Measurements from ENCODE around the gene SMC4. TPM values are rescaled to one million over a fixed set of nuclear protein-coding genes. Genes with fewer than 3 reads are reported as not detected.

The SMC4 gene
- total and polyA plus RNA-seq, 5 donors from 2014 or later = 48.4 to 153 (median 55.9) TPM

GRCh38 chr3:160458151-160458550, 58.7 kb downstream of the SMC4 start:
- Histone ChIP-seq H3K4me3 (ENCODE audit: low read depth, low read length) (no peak overlapping the region), H3K27ac (ENCODE audit: insufficient read depth, low read length, poor library complexity, severe bottlenecking) (no peak overlapping the region), H3K9me3 (ENCODE audit: control insufficient read depth in 2 of 2, low read length in 2 of 2) (no peaks in the 10 kb centered on the region), H3K36me3 (ENCODE audit: control insufficient read depth, insufficient read depth, low read length) (no peaks in the 10 kb centered on the region), H3K4me1 (ENCODE audit: control insufficient read depth, insufficient read depth, low read length, poor library complexity, severe bottlenecking) (no peaks in the 10 kb centered on the region), H3K27me3 (ENCODE audit: control insufficient read depth, insufficient read depth, low read length) (peaks cover 1% of the 10 kb centered on the region)
- ATAC-seq (ENCODE audit: low read depth in 2 of 2) = no peak
- H3K36me3 Mint-ChIP-seq = no peaks in the 10 kb centered on the region
- no peak overlapping the region for H3K4me3 Mint-ChIP-seq
- peaks cover 0 to 2% (median 0%) of the 10 kb centered on the region in 4 donors for H3K4me1 Mint-ChIP-seq
- DNase-seq = no peak
- H3K27ac Mint-ChIP-seq = no peak overlapping the region
- H3K27me3 Mint-ChIP-seq = peaks cover 30% of the 10 kb centered on the region
- no peaks in the 10 kb centered on the region for H3K9me3 Mint-ChIP-seq

- H3K36me3 Mint-ChIP-seq = no peaks in the 10 kb centered on the region
- Histone ChIP-seq H3K9me3 (ENCODE audit: control insufficient read depth in 2 of 2, low read length in 2 of 2) (no peaks in the 10 kb centered on the region), H3K4me3 (ENCODE audit: low read depth, low read length) (no peak overlapping the region), H3K36me3 (ENCODE audit: control insufficient read depth, insufficient read depth, low read length) (no peaks in the 10 kb centered on the region), H3K27me3 (ENCODE audit: control insufficient read depth, insufficient read depth, low read length) (peaks cover 7% of the 10 kb centered on the region), H3K27ac (ENCODE audit: insufficient read depth, low read length, poor library complexity, severe bottlenecking) (no peak overlapping the region), H3K4me1 (ENCODE audit: control insufficient read depth, insufficient read depth, low read length, poor library complexity, severe bottlenecking) (no peaks in the 10 kb centered on the region)
- H3K27ac Mint-ChIP-seq = no peak overlapping the region
- peaks cover 0 to 2% (median 0%) of the 10 kb centered on the region in 4 donors for H3K4me1 Mint-ChIP-seq
- ATAC-seq (ENCODE audit: low read depth in 2 of 2) (no peak), DNase-seq (no peak)
- peaks cover 40% of the 10 kb centered on the region for H3K27me3 Mint-ChIP-seq
- H3K9me3 Mint-ChIP-seq = no peaks in the 10 kb centered on the region
- no peak overlapping the region for H3K4me3 Mint-ChIP-seq
Measured at GRCh38 chr3:160459450-160459970, 60.1 kb downstream of the SMC4 start.

DNA sequence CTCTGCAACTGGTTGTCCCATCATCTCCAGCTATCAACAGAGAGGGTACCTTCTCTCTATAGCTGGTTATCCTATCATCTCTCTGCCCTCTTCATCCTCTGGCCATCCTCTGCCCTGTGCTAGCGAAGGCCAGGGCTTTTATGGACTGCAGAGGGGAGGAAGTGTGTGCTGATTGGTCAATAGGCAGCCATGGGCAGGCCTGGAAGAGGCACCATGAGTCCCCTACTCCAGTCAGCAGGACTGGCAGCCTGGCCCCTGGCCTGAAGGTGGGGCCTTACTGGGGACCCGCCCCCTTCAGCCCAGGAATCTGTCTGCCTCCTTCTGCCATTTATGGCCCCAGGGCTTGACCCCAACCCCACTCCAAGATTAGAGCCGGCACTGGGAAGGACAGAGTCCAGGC, 60.6 kb downstream of the SMC4 start:
- ATAC-seq (ENCODE audit: low read depth in 2 of 2) (no peak), DNase-seq (no peak)
- Histone ChIP-seq H3K4me1 (ENCODE audit: control insufficient read depth, insufficient read depth, low read length, poor library complexity, severe bottlenecking) (no peaks in the 10 kb centered on the region), H3K9me3 (ENCODE audit: control insufficient read depth in 2 of 2, low read length in 2 of 2) (no peaks in the 10 kb centered on the region), H3K27ac (ENCODE audit: insufficient read depth, low read length, poor library complexity, severe bottlenecking) (no peak overlapping the region), H3K36me3 (ENCODE audit: control insufficient read depth, insufficient read depth, low read length) (no peaks in the 10 kb centered on the region), H3K27me3 (ENCODE audit: control insufficient read depth, insufficient read depth, low read length) (peaks cover 9% of the 10 kb centered on the region), H3K4me3 (ENCODE audit: low read depth, low read length) (no peak overlapping the region)
- Mint-ChIP-seq H3K27me3 (peaks cover 46% of the 10 kb centered on the region), H3K9me3 (no peaks in the 10 kb centered on the region), H3K4me1 (peaks cover 0 to 2% (median 0%) of the 10 kb centered on the region in 4 donors), H3K36me3 (no peaks in the 10 kb centered on the region), H3K27ac (no peak overlapping the region), H3K4me3 (no peak overlapping the region)

- Mint-ChIP-seq H3K4me1 (no peaks in the 10 kb centered on the region), H3K9me3 (peaks cover 0 to 4% (median 0%) of the 10 kb centered on the region in 7 donors), H3K27ac (no peak overlapping the region), H3K4me3 (no peak overlapping the region), H3K36me3 (peaks cover 5% of the 10 kb centered on the region), H3K27me3 (peaks cover 43% of the 10 kb centered on the region)
- ATAC-seq (ENCODE audit: low read depth in 2 of 2) (no peak), DNase-seq (no peak)
- Histone ChIP-seq H3K36me3 (ENCODE audit: control insufficient read depth, insufficient read depth, low read length) (no peaks in the 10 kb centered on the region), H3K4me1 (ENCODE audit: control insufficient read depth, insufficient read depth, low read length, poor library complexity, severe bottlenecking) (no peaks in the 10 kb centered on the region), H3K27me3 (ENCODE audit: control insufficient read depth, insufficient read depth, low read length) (peaks cover 18% of the 10 kb centered on the region), H3K4me3 (ENCODE audit: low read depth, low read length) (no peak overlapping the region), H3K9me3 (ENCODE audit: control insufficient read depth in 2 of 2, low read length in 2 of 2) (peaks cover 0 to 2% of the 10 kb centered on the region in 2 experiments), H3K27ac (ENCODE audit: insufficient read depth, low read length, poor library complexity, severe bottlenecking) (no peak overlapping the region)
Measured at GRCh38 chr3:160464321-160464720, 64.9 kb downstream of the SMC4 start.

GRCh38 chr3:160464971-160465370, 65.5 kb downstream of the SMC4 start:
- Mint-ChIP-seq H3K9me3 (peaks cover 0 to 6% (median 5%) of the 10 kb centered on the region in 7 donors), H3K4me1 (no peaks in the 10 kb centered on the region), H3K36me3 (peaks cover 10% of the 10 kb centered on the region), H3K27ac (no peak overlapping the region), H3K27me3 (peaks cover 43% of the 10 kb centered on the region), H3K4me3 (no peak overlapping the region)
- Histone ChIP-seq H3K27me3 (ENCODE audit: control insufficient read depth, insufficient read depth, low read length) (peaks cover 18% of the 10 kb centered on the region), H3K9me3 (ENCODE audit: control insufficient read depth in 2 of 2, low read length in 2 of 2) (peaks cover 2% of the 10 kb centered on the region in 2 experiments), H3K36me3 (ENCODE audit: control insufficient read depth, insufficient read depth, low read length) (no peaks in the 10 kb centered on the region), H3K4me3 (ENCODE audit: low read depth, low read length) (no peak overlapping the region), H3K4me1 (ENCODE audit: control insufficient read depth, insufficient read depth, low read length, poor library complexity, severe bottlenecking) (no peaks in the 10 kb centered on the region), H3K27ac (ENCODE audit: insufficient read depth, low read length, poor library complexity, severe bottlenecking) (no peak overlapping the region)
- DNase-seq (no peak), ATAC-seq (ENCODE audit: low read depth in 2 of 2) (no peak)

DNA sequence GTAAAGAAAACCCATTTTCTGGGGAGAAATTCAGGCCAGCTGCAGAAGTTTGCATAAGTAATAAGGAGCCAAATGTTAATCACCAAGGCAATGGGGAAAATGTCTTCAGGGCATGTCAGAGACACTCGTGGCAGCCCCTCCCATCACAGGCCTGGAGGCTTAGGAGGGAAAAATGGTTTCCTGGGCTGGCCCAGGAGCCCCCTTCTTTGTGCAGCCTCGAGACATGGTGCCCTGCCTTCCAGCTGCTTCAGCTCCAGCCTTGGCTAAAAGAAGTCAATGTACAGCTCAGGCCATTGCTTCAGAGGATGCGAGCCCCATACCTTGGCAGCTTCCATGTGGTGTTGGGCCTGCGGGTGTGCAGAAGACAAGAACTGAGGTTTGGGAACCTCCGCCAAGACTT, 70.7 kb downstream of the SMC4 start:
- ATAC-seq (ENCODE audit: low read depth in 2 of 2) (no peak), DNase-seq (no peak)
- no peak overlapping the region for H3K4me3 Mint-ChIP-seq
- no peaks in the 10 kb centered on the region for H3K4me1 Mint-ChIP-seq
- no peak overlapping the region for H3K27ac Mint-ChIP-seq
- H3K27me3 Mint-ChIP-seq = peaks cover 13% of the 10 kb centered on the region
- peaks cover 10% of the 10 kb centered on the region for H3K36me3 Mint-ChIP-seq
- Histone ChIP-seq H3K27me3 (ENCODE audit: control insufficient read depth, insufficient read depth, low read length) (peaks cover 28% of the 10 kb centered on the region), H3K4me3 (ENCODE audit: low read depth, low read length) (no peak overlapping the region), H3K27ac (ENCODE audit: insufficient read depth, low read length, poor library complexity, severe bottlenecking) (no peak overlapping the region), H3K36me3 (ENCODE audit: control insufficient read depth, insufficient read depth, low read length) (no peaks in the 10 kb centered on the region), H3K9me3 (ENCODE audit: control insufficient read depth in 2 of 2, low read length in 2 of 2) (peaks cover 11 to 17% of the 10 kb centered on the region in 2 experiments), H3K4me1 (ENCODE audit: control insufficient read depth, insufficient read depth, low read length, poor library complexity, severe bottlenecking) (no peaks in the 10 kb centered on the region)
- peaks cover 3 to 14% (median 5%) of the 10 kb centered on the region in 7 donors for H3K9me3 Mint-ChIP-seq

DNA sequence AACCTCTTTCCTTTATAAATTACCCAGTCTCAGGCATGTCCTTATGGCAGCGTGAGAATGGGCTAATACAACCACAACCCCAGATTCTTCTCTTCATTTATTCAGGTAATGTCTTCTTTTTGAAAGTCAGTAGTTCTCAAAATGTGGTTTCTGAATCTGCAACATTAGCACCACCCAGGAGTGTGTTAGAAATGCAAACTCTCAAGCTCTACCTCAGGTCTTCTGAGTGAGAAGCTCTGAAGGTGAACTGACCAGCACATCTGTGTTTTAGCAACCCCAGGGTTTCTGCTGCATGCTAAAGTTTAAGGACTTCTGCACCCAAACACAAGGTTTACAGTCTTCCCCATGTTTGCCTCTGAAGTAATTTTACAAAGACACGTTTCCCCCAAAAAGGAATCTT, 72.4 kb downstream of the SMC4 start:
- H3K4me3 ChIP-seq (ENCODE audit: low read depth, low read length) = no peak overlapping the region
- no peak overlapping the region for H3K27ac Mint-ChIP-seq
- H3K36me3 ChIP-seq (ENCODE audit: control insufficient read depth, insufficient read depth, low read length) = no peaks in the 10 kb centered on the region
- H3K9me3 ChIP-seq (ENCODE audit: control insufficient read depth in 2 of 2, low read length in 2 of 2) = peaks cover 11 to 17% of the 10 kb centered on the region in 2 experiments
- H3K9me3 Mint-ChIP-seq = peaks cover 3 to 14% (median 5%) of the 10 kb centered on the region in 7 donors
- H3K36me3 Mint-ChIP-seq = peaks cover 10% of the 10 kb centered on the region
- H3K27me3 ChIP-seq (ENCODE audit: control insufficient read depth, insufficient read depth, low read length) = peaks cover 22% of the 10 kb centered on the region
- no peak overlapping the region for H3K27ac ChIP-seq (ENCODE audit: insufficient read depth, low read length, poor library complexity, severe bottlenecking)
- no peaks in the 10 kb centered on the region for H3K4me1 Mint-ChIP-seq
- DNase-seq (no peak), ATAC-seq (ENCODE audit: low read depth in 2 of 2) (no peak)
- H3K4me1 ChIP-seq (ENCODE audit: control insufficient read depth, insufficient read depth, low read length, poor library complexity, severe bottlenecking) = no peaks in the 10 kb centered on the region
- H3K27me3 Mint-ChIP-seq = peaks cover 9% of the 10 kb centered on the region
- no peak overlapping the region for H3K4me3 Mint-ChIP-seq

- H3K27me3 ChIP-seq (ENCODE audit: control insufficient read depth, insufficient read depth, low read length) = peaks cover 22% of the 10 kb centered on the region
- peaks cover 11 to 17% of the 10 kb centered on the region in 2 experiments for H3K9me3 ChIP-seq (ENCODE audit: control insufficient read depth in 2 of 2, low read length in 2 of 2)
- Mint-ChIP-seq H3K4me1 (no peaks in the 10 kb centered on the region), H3K36me3 (peaks cover 8% of the 10 kb centered on the region), H3K27ac (no peak overlapping the region), H3K4me3 (no peak overlapping the region), H3K9me3 (peaks cover 3 to 14% (median 5%) of the 10 kb centered on the region in 7 donors), H3K27me3 (peaks cover 14% of the 10 kb centered on the region)
- no peaks in the 10 kb centered on the region for H3K36me3 ChIP-seq (ENCODE audit: control insufficient read depth, insufficient read depth, low read length)
- no peak overlapping the region for H3K27ac ChIP-seq (ENCODE audit: insufficient read depth, low read length, poor library complexity, severe bottlenecking)
- no peak for DNase-seq
- H3K4me1 ChIP-seq (ENCODE audit: control insufficient read depth, insufficient read depth, low read length, poor library complexity, severe bottlenecking) = no peaks in the 10 kb centered on the region
- ATAC-seq (ENCODE audit: low read depth in 2 of 2) = no peak
- H3K4me3 ChIP-seq (ENCODE audit: low read depth, low read length) = no peak overlapping the region
Measured at GRCh38 chr3:160472344-160472743, 72.9 kb downstream of the SMC4 start.

All from CD4-positive, CD25-positive, alpha-beta regulatory T cell (primary cell).